BLaER1 (cell line): ENCODE data around the gene MAN1C1.
"Not testable (repeated sequence)": the region's sequence is repeated elsewhere in the genome, so short reads cannot be mapped to it uniquely, and the experiment has no call there.

ENCODE experiments used
- H3K27ac ChIP-seq: shearing (Covaris generic); formaldehyde crosslinking; 2 replicates; pipeline ENCODE4 v1.8.1; 2022
- H3K27me3 ChIP-seq: shearing (Covaris generic); formaldehyde crosslinking; 2 replicates; pipeline ENCODE4 v1.8.1; 2022
- H3K36me3 ChIP-seq: shearing (Covaris generic); formaldehyde crosslinking; 2 replicates; pipeline ENCODE4 v1.8.1; 2022
- H3K4me1 ChIP-seq: shearing (Covaris generic); formaldehyde crosslinking; 2 replicates; pipeline ENCODE4 v1.8.1; 2022
- H3K4me2 ChIP-seq: shearing (Covaris generic); formaldehyde crosslinking; 2 replicates; pipeline ENCODE4 v1.8.1; 2022
- H3K4me3 ChIP-seq: shearing (Covaris generic); formaldehyde crosslinking; 2 replicates; pipeline ENCODE4 v1.8.1; 2022
- H3K9ac ChIP-seq: shearing (Covaris generic); formaldehyde crosslinking; 2 replicates; pipeline ENCODE4 v1.8.1; 2022
- H3K9me3 ChIP-seq: shearing (Covaris generic); formaldehyde crosslinking; 2 replicates; pipeline ENCODE4 v1.8.1; 2022
- H4K20me1 ChIP-seq: shearing (Covaris generic); formaldehyde crosslinking; 2 replicates; pipeline ENCODE4 v1.8.1; 2022
- Cebpa-rat ChIP-seq: shearing (Covaris generic); IDR thresholded peaks from 2 replicates; pipeline ENCODE4 v1.8.1; 2022

MAN1C1 gene

GRCh38 chr1:25599969-25600610 lies 16.5 kb upstream of the MAN1C1 start:
- no peaks in the 10 kb centered on the region for H4K20me1 ChIP-seq
- no peak for TF ChIP-seq Cebpa-rat
- no peak overlapping the region for H3K9ac ChIP-seq
- H3K27ac ChIP-seq: no peak overlapping the region
- H3K4me1 ChIP-seq: peaks cover 12% of the 10 kb centered on the region
- H3K36me3 ChIP-seq: no peaks in the 10 kb centered on the region
- H3K4me3 ChIP-seq: no peak overlapping the region
- H3K4me2 ChIP-seq: no peak overlapping the region
- H3K9me3 ChIP-seq: peaks cover 7% of the 10 kb centered on the region; the same call in 1 of the 2 replicates
- no peaks in the 10 kb centered on the region for H3K27me3 ChIP-seq

- H3K4me1 ChIP-seq: peaks cover 12% of the 10 kb centered on the region
- not testable (repeated sequence) for H3K9ac ChIP-seq, H3K27ac ChIP-seq, H3K4me3 ChIP-seq, H3K27me3 ChIP-seq, H3K9me3 ChIP-seq, H3K36me3 ChIP-seq, H4K20me1 ChIP-seq
- peak overlapping the region; percentile 26; the same call in 1 of the 2 replicates for H3K4me2 ChIP-seq
These were observed 15.5 kb upstream of the MAN1C1 start for GRCh38 chr1:25600971-25601699.

- H3K4me1 ChIP-seq: peaks cover 20% of the 10 kb centered on the region
- H3K27ac ChIP-seq, H3K36me3 ChIP-seq, H3K27me3 ChIP-seq, H3K9me3 ChIP-seq, H3K9ac ChIP-seq, H4K20me1 ChIP-seq, H3K4me2 ChIP-seq, H3K4me3 ChIP-seq: not testable (repeated sequence)
These were observed 12.6 kb upstream of the MAN1C1 start for GRCh38 chr1:25603779-25604538.

GRCh38 chr1:25607123-25607522 lies 9.5 kb upstream of the MAN1C1 start:
- Histone ChIP-seq H3K4me2 (no peak overlapping the region), H3K4me1 (peaks cover 24% of the 10 kb centered on the region)

GRCh38 chr1:25608488-25609178 lies 8.0 kb upstream of the MAN1C1 start:
- peaks cover 20% of the 10 kb centered on the region for H3K4me1 ChIP-seq
- no peak overlapping the region for H3K4me3 ChIP-seq
- no peak for TF ChIP-seq Cebpa-rat
- no peaks in the 10 kb centered on the region for H4K20me1 ChIP-seq
- H3K9ac ChIP-seq: no peak overlapping the region
- H3K36me3 ChIP-seq: no peaks in the 10 kb centered on the region
- H3K27ac ChIP-seq: no peak overlapping the region
- H3K9me3 ChIP-seq: no peaks in the 10 kb centered on the region
- no peaks in the 10 kb centered on the region for H3K27me3 ChIP-seq
- peak overlapping the region; percentile 60 for H3K4me2 ChIP-seq

More at GRCh38 chr1:25607123-25607522, 9.5 kb upstream of the MAN1C1 start:
- no peaks in the 10 kb centered on the region for H3K9me3 ChIP-seq
- H3K27me3 ChIP-seq: no peaks in the 10 kb centered on the region
- H3K4me3 ChIP-seq: no peak overlapping the region
- H3K9ac ChIP-seq: no peak overlapping the region
- H3K36me3 ChIP-seq: no peaks in the 10 kb centered on the region
- no peak for TF ChIP-seq Cebpa-rat
- no peaks in the 10 kb centered on the region for H4K20me1 ChIP-seq
- no peak overlapping the region for H3K27ac ChIP-seq

GRCh38 chr1:25609921-25610320 lies 6.7 kb upstream of the MAN1C1 start:
- Histone ChIP-seq H3K9me3 (no peaks in the 10 kb centered on the region), H3K9ac (no peak overlapping the region), H3K27ac (no peak overlapping the region), H3K36me3 (no peaks in the 10 kb centered on the region), H3K27me3 (no peaks in the 10 kb centered on the region), H3K4me3 (no peak overlapping the region), H4K20me1 (no peaks in the 10 kb centered on the region), H3K4me2 (no peak overlapping the region), H3K4me1 (peaks cover 26% of the 10 kb centered on the region)
- no peak for TF ChIP-seq Cebpa-rat

GRCh38 chr1:25610822-25611630 lies 5.6 kb upstream of the MAN1C1 start:
- TF ChIP-seq Cebpa-rat: no peak

GRCh38 chr1:25611843-25612242 lies 4.7 kb upstream of the MAN1C1 start:
- H3K9me3 ChIP-seq: no peaks in the 10 kb centered on the region
- no peak overlapping the region for H3K9ac ChIP-seq
- H3K4me3 ChIP-seq: no peak overlapping the region
- peaks cover 40% of the 10 kb centered on the region for H3K4me1 ChIP-seq
- no peak overlapping the region for H3K27ac ChIP-seq
- no peak overlapping the region for H3K4me2 ChIP-seq
- H3K36me3 ChIP-seq: no peaks in the 10 kb centered on the region
- H4K20me1 ChIP-seq: no peaks in the 10 kb centered on the region
- peaks cover under 1% of the 10 kb centered on the region; the same call in 1 of the 2 replicates for H3K27me3 ChIP-seq
- no peak for TF ChIP-seq Cebpa-rat

More at GRCh38 chr1:25610822-25611630, 5.6 kb upstream of the MAN1C1 start:
- Histone ChIP-seq H3K4me3 (no peak overlapping the region), H3K27me3 (no peaks in the 10 kb centered on the region), H3K4me1 (peaks cover 37% of the 10 kb centered on the region), H4K20me1 (no peaks in the 10 kb centered on the region), H3K4me2 (no peak overlapping the region), H3K9me3 (no peaks in the 10 kb centered on the region), H3K36me3 (no peaks in the 10 kb centered on the region), H3K27ac (no peak overlapping the region), H3K9ac (no peak overlapping the region)

- no peak for TF ChIP-seq Cebpa-rat
- Histone ChIP-seq H3K9ac (no peak overlapping the region), H3K27me3 (peaks cover 6% of the 10 kb centered on the region), H3K9me3 (no peaks in the 10 kb centered on the region), H3K36me3 (no peaks in the 10 kb centered on the region), H3K4me1 (peaks cover 46% of the 10 kb centered on the region), H3K4me3 (no peak overlapping the region), H3K27ac (no peak overlapping the region), H4K20me1 (peaks cover under 1% of the 10 kb centered on the region; the same call in 1 of the 2 replicates), H3K4me2 (no peak overlapping the region)
These were observed 4.2 kb upstream of the MAN1C1 start for GRCh38 chr1:25612421-25612820.
